ENCODE results near the gene LAMC1.
A peak's percentile ranks its signal among the peaks of the same experiment; 100 is the strongest.

Gene LAMC1

DNA sequence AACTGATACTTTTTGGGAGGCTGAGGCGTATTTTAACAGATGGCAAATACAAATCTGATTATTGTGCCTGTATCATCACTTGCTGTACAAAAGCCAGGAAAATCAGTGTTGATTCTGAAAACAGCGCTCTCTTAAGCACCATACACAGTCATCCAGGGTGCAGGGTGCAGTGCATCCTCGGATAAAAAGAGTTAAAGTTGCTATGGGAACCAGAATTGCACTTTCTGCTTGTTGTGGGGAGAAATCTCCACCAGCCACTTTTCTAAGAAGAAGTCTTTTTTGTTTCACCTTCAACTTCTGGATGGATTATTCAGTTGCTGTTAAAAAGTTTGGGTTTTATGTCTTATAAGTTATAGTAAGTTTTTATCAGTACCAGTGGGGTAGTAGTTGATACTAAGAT is 3.8 kb downstream of the LAMC1 start:
- H3K27me3 Mint-ChIP-seq (ENCODE audit: low read depth, poor library complexity), result no peaks in the 10 kb centered on the region
- H3K4me3 Mint-ChIP-seq, result peak overlapping the region; percentile 96
- no peak for TF ChIP-seq CTCF (IDR thresholded peaks at IDR 0.05)
- no peak overlapping the region for H3K27ac Mint-ChIP-seq
- H3K9me3 Mint-ChIP-seq, result no peaks in the 10 kb centered on the region
- H3K4me1 Mint-ChIP-seq, result peaks cover 72% of the 10 kb centered on the region
- H3K36me3 Mint-ChIP-seq (ENCODE audit: low read depth), result peaks cover 13% of the 10 kb centered on the region
- no peak for DNase-seq

DNA sequence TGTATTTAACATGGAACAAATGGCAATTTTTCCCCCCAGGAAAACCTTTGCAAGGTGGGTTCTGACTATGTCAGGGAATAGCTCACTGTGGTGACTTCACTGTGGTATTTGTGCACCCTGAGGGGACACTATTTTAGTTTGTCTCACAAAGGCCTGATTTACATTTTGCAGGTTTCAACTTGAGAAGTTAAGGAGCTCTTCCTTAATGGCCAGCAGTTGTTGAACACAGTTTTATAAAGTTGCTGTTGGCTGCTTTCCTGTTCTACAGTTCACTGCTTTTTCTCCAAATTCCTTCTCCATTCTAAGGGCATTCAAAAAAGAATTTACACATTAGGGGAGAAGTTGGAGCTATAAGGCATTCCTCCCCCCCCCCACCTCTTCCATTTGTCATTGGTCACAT is 4.6 kb downstream of the LAMC1 start:
- no peak overlapping the region for H3K27ac Mint-ChIP-seq
- no peaks in the 10 kb centered on the region for H3K27me3 Mint-ChIP-seq (ENCODE audit: low read depth, poor library complexity)
- H3K4me1 Mint-ChIP-seq, result peaks cover 72% of the 10 kb centered on the region
- no peaks in the 10 kb centered on the region for H3K9me3 Mint-ChIP-seq
- no peak for DNase-seq
- no peak for TF ChIP-seq CTCF (IDR thresholded peaks at IDR 0.05)
- peaks cover 13% of the 10 kb centered on the region for H3K36me3 Mint-ChIP-seq (ENCODE audit: low read depth)
- H3K4me3 Mint-ChIP-seq, result peak overlapping the region; percentile 96

DNA sequence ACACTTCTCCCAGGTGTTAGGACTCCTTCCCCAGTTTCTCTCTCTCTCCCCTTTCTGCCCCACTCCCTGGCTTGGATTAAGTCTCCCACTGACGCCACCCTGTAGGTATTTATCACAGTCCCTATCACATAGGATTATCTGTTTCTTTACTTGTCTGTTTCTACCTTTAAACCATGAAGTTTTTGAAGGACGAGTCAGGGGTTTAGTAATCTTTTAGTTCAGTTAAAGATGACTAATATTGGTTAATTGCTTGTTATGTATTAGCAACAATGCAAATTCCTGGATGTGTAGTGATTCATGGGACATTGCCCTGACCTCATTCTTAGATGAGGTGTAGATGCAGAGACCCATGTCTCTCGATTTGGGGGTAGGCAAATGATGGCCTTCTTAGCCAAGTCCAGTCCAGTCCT is 6.4 kb downstream of the LAMC1 start:
- DNase-seq, result no peak
- TF ChIP-seq CTCF (IDR thresholded peaks at IDR 0.05), result no peak
- Mint-ChIP-seq H3K4me1 (peaks cover 73% of the 10 kb centered on the region), H3K36me3 (ENCODE audit: low read depth) (peaks cover 28% of the 10 kb centered on the region), H3K27me3 (ENCODE audit: low read depth, poor library complexity) (no peaks in the 10 kb centered on the region), H3K27ac (peak overlapping the region; percentile 85), H3K4me3 (peak overlapping the region; percentile 19), H3K9me3 (no peaks in the 10 kb centered on the region)

DNA sequence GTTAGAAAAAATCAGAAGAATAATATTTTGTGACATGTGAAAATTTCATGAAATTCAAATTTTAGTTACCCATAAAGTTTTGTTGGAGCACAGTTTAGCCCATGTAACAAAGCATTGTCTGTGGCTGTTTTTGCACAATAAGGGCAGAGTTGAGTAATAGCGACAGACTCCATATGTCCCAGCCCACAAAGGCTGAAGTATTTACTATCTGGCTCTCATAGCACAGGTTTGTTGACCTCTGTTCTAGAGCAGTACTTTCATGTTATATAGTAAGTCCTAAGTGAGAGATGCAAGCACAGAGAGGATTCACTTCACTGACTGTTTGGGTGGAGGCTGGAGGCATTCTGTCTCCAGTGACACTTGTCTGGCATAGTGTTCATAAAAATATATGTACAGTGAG is 6.8 kb downstream of the LAMC1 start:
- DNase-seq, result no peak
- no peaks in the 10 kb centered on the region for H3K9me3 Mint-ChIP-seq
- no peak for TF ChIP-seq CTCF (IDR thresholded peaks at IDR 0.05)
- H3K27ac Mint-ChIP-seq, result no peak overlapping the region
- H3K4me1 Mint-ChIP-seq, result peaks cover 71% of the 10 kb centered on the region
- peaks cover 32% of the 10 kb centered on the region for H3K36me3 Mint-ChIP-seq (ENCODE audit: low read depth)
- H3K4me3 Mint-ChIP-seq, result no peak overlapping the region
- no peaks in the 10 kb centered on the region for H3K27me3 Mint-ChIP-seq (ENCODE audit: low read depth, poor library complexity)

DNA sequence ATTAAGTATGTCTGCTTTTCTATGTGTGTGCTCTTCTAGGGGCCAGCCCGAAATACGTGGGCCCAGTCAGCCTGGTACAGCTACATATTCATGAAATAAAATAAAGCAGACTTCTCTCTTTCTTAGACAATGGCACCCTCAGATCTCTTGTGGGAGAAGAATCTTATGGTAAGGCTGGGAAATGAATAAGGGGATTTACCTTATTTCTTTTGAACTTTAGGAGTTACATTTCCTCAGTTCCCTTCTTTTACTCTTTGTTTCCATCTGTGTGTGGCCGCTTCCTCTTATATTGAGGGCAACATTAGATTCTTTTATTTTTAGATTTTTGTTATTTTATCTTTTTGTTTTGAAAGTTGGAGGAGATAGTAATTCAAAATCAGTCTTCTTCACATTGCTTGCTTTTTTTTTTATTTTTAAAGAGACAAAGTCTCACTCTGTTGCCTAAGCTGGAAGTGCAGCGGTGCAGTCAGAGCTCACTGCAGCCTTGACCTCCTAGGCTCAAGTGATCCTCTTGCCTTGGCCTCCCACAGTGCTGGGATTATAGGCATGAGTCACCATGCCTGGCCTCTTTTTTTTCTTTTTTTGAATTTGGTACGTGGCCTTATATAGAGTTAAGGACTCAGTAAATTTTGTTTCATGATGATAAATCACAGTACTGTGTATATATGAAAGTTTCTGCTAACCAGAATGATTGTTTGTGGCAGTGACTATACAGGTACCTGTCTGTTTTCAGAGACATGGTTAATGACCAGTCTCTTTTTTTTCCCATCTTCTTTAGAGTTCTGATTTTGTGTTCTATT is 9.1 kb downstream of the LAMC1 start:
- no peak for DNase-seq
- Mint-ChIP-seq H3K4me1 (peaks cover 60% of the 10 kb centered on the region), H3K36me3 (ENCODE audit: low read depth) (peaks cover 47% of the 10 kb centered on the region), H3K4me3 (no peak overlapping the region), H3K27me3 (ENCODE audit: low read depth, poor library complexity) (no peaks in the 10 kb centered on the region), H3K27ac (no peak overlapping the region), H3K9me3 (no peaks in the 10 kb centered on the region)
- TF ChIP-seq CTCF (IDR thresholded peaks at IDR 0.05), result no peak

GRCh38 chr1:183033205-183033604 is 10.0 kb downstream of the LAMC1 start:
- peaks cover 52% of the 10 kb centered on the region for H3K36me3 Mint-ChIP-seq (ENCODE audit: low read depth)
- DNase-seq, result no peak
- H3K4me1 Mint-ChIP-seq, result peaks cover 58% of the 10 kb centered on the region
- H3K4me3 Mint-ChIP-seq, result no peak overlapping the region
- no peak overlapping the region for H3K27ac Mint-ChIP-seq
- H3K27me3 Mint-ChIP-seq (ENCODE audit: low read depth, poor library complexity), result no peaks in the 10 kb centered on the region
- no peak for TF ChIP-seq CTCF (IDR thresholded peaks at IDR 0.05)
- H3K9me3 Mint-ChIP-seq, result no peaks in the 10 kb centered on the region

Measured in nephron progenitor cell (in vitro differentiated cells).